ENCODE measurements around the gene CCDC157. TPM values are rescaled to one million over a fixed set of nuclear protein-coding genes. Genes with fewer than 3 reads are reported as not detected.
"Not testable (repeated sequence)": the region's sequence is repeated elsewhere in the genome, so short reads cannot be mapped to it uniquely, and the experiment has no call there.

Gene CCDC157
- total and polyA plus RNA-seq, 7 experiments from 2014 or later = 1.4 to 6.9 (median 2.3) TPM

GRCh38 chr22:30334646-30335045 is 22.2 kb upstream of the CCDC157 start:
- ChIA-PET CTCF (interaction anchor here (1.0 to 1.5 kb wide), 3 partner anchors 46 to 71 kb away, joined by 3 to 4 read pairs (median 3); no protein-coding TSS in a partner anchor), POLR2A (interaction anchor here (1.1 to 48.9 kb wide), 4 partner anchors 8 to 33 kb away, joined by 4 to 1265 read pairs (median 8); partner anchors contain the start of genes CASTOR1, CCDC157, SF3A1 and TBC1D10A)
- peaks cover 0 to 3% (median 0%) of the 10 kb centered on the region in 11 donors for H3K9me3 Mint-ChIP-seq
- no peaks in the 10 kb centered on the region for H3K9me3 ChIP-seq (ENCODE audit: control insufficient read depth in 2 of 3, low read length in 3 of 3)
- no peak overlapping the region for H3K4me3 ChIP-seq (ENCODE audit: low read length)
- H3K4me3 Mint-ChIP-seq = no peak overlapping the region
- H3K27ac Mint-ChIP-seq = peak overlapping the region in 6 of 9 donors; percentile 11 to 74 (median 27)
- ATAC-seq (no peak), DNase-seq (no peak)
- intact Hi-C loops (cut with micrococcal nuclease) = no loop called here
- peak overlapping the region; percentile 9 for H3K27ac ChIP-seq (ENCODE audit: low read depth, low read length)
- H3K27me3 Mint-ChIP-seq = no peaks in the 10 kb centered on the region
- H3K36me3 Mint-ChIP-seq = peaks cover 8 to 46% (median 25%) of the 10 kb centered on the region in 5 donors
- H3K27me3 ChIP-seq (ENCODE audit: control insufficient read depth in 2 of 2, insufficient read depth in 2 of 2, low read length in 2 of 2) = no peaks in the 10 kb centered on the region
- H3K4me1 ChIP-seq (ENCODE audit: control insufficient read depth in 2 of 2, insufficient read depth in 2 of 2, low read length in 2 of 2) = peaks cover 0 to 5% of the 10 kb centered on the region in 2 donors
- H3K4me1 Mint-ChIP-seq = peaks cover 0 to 37% (median 5%) of the 10 kb centered on the region in 7 donors
- peaks cover 40 to 83% (median 56%) of the 10 kb centered on the region in 3 experiments for H3K36me3 ChIP-seq (ENCODE audit: control insufficient read depth in 2 of 3, insufficient read depth in 3 of 3, low read length in 3 of 3)

GRCh38 chr22:30335236-30335635 is 21.6 kb upstream of the CCDC157 start:
- peaks cover 0 to 5% of the 10 kb centered on the region in 2 donors for H3K4me1 ChIP-seq (ENCODE audit: control insufficient read depth in 2 of 2, insufficient read depth in 2 of 2, low read length in 2 of 2)
- no peak overlapping the region for H3K4me3 Mint-ChIP-seq
- peak overlapping the region in 4 of 9 donors; percentile 22 to 74 (median 40) for H3K27ac Mint-ChIP-seq
- ATAC-seq (no peak), DNase-seq (no peak)
- peaks cover 8 to 50% (median 25%) of the 10 kb centered on the region in 5 donors for H3K36me3 Mint-ChIP-seq
- CTCF ChIA-PET = interaction anchor here (1.0 to 1.5 kb wide), 3 partner anchors 47 to 72 kb away, joined by 3 to 4 read pairs (median 3); no protein-coding TSS in a partner anchor
- peak overlapping the region; percentile 9 for H3K27ac ChIP-seq (ENCODE audit: low read depth, low read length)
- no peaks in the 10 kb centered on the region for H3K27me3 Mint-ChIP-seq
- POLR2A ChIA-PET = interaction anchor here (1.1 to 48.9 kb wide), 5 partner anchors 9 to 34 kb away, joined by 4 to 1265 read pairs (median 6); partner anchors contain the start of genes CASTOR1, CCDC157, SF3A1 and TBC1D10A
- peaks cover 0 to 3% (median 0%) of the 10 kb centered on the region in 11 donors for H3K9me3 Mint-ChIP-seq
- no peaks in the 10 kb centered on the region for H3K9me3 ChIP-seq (ENCODE audit: control insufficient read depth in 2 of 3, low read length in 3 of 3)
- peaks cover 44 to 89% (median 61%) of the 10 kb centered on the region in 3 experiments for H3K36me3 ChIP-seq (ENCODE audit: control insufficient read depth in 2 of 3, insufficient read depth in 3 of 3, low read length in 3 of 3)
- no peaks in the 10 kb centered on the region for H3K27me3 ChIP-seq (ENCODE audit: control insufficient read depth in 2 of 2, insufficient read depth in 2 of 2, low read length in 2 of 2)
- intact Hi-C loops (cut with micrococcal nuclease) = no loop called here
- H3K4me3 ChIP-seq (ENCODE audit: low read length) = no peak overlapping the region
- H3K4me1 Mint-ChIP-seq = peaks cover 0 to 37% (median 5%) of the 10 kb centered on the region in 7 donors

GRCh38 chr22:30336752-30337460 is 19.9 kb upstream of the CCDC157 start:
- POLR2A ChIA-PET = interaction anchor here (1.1 to 48.9 kb wide), 5 partner anchors 9 to 36 kb away, joined by 3 to 1265 read pairs (median 5); partner anchors contain the start of genes CASTOR1 and TBC1D10A
- no peak overlapping the region for H3K4me3 ChIP-seq (ENCODE audit: low read length)

GRCh38 chr22:30337461-30337778 is 19.4 kb upstream of the CCDC157 start:
- Histone ChIP-seq H3K4me3 (ENCODE audit: low read length) (no peak overlapping the region), H3K4me1 (ENCODE audit: control insufficient read depth in 2 of 2, insufficient read depth in 2 of 2, low read length in 2 of 2) (peaks cover 0 to 5% of the 10 kb centered on the region in 2 donors), H3K36me3 (ENCODE audit: control insufficient read depth in 2 of 3, insufficient read depth in 3 of 3, low read length in 3 of 3) (peaks cover 54 to 100% (median 80%) of the 10 kb centered on the region in 3 experiments), H3K27me3 (ENCODE audit: control insufficient read depth in 2 of 2, insufficient read depth in 2 of 2, low read length in 2 of 2) (no peaks in the 10 kb centered on the region), H3K9me3 (ENCODE audit: control insufficient read depth in 2 of 3, low read length in 3 of 3) (no peaks in the 10 kb centered on the region), H3K27ac (ENCODE audit: low read depth, low read length) (no peak overlapping the region)
- Mint-ChIP-seq H3K9me3 (peaks cover 0 to 3% (median 0%) of the 10 kb centered on the region in 11 donors), H3K27me3 (no peaks in the 10 kb centered on the region), H3K27ac (peak overlapping the region in 1 of 9 donors; percentile 10), H3K4me1 (peaks cover 0 to 33% (median 0%) of the 10 kb centered on the region in 7 donors), H3K36me3 (peaks cover 8 to 56% (median 23%) of the 10 kb centered on the region in 5 donors), H3K4me3 (no peak overlapping the region)
- intact Hi-C loops (cut with micrococcal nuclease) = no loop called here
- ATAC-seq (no peak), DNase-seq (no peak)
- POLR2A ChIA-PET = interaction anchor here (1.1 to 48.9 kb wide), 3 partner anchors 10 to 36 kb away, joined by 4 to 1265 read pairs (median 10); partner anchors contain the start of genes CASTOR1 and TBC1D10A
- CTCF ChIA-PET = interaction anchor here (0.7 kb wide), 1 partner anchor 233 kb away, joined by 3 read pairs; no protein-coding TSS in a partner anchor

More at GRCh38 chr22:30336752-30337460, 19.9 kb upstream of the CCDC157 start:
- peaks cover 0 to 37% (median 0%) of the 10 kb centered on the region in 7 donors for H3K4me1 Mint-ChIP-seq
- Histone ChIP-seq H3K36me3 (ENCODE audit: control insufficient read depth in 2 of 3, insufficient read depth in 3 of 3, low read length in 3 of 3) (peaks cover 49 to 99% (median 75%) of the 10 kb centered on the region in 3 experiments), H3K27ac (ENCODE audit: low read depth, low read length) (no peak overlapping the region), H3K27me3 (ENCODE audit: control insufficient read depth in 2 of 2, insufficient read depth in 2 of 2, low read length in 2 of 2) (no peaks in the 10 kb centered on the region), H3K4me1 (ENCODE audit: control insufficient read depth in 2 of 2, insufficient read depth in 2 of 2, low read length in 2 of 2) (peaks cover 0 to 5% of the 10 kb centered on the region in 2 donors), H3K9me3 (ENCODE audit: control insufficient read depth in 2 of 3, low read length in 3 of 3) (no peaks in the 10 kb centered on the region)
- no peak for DNase-seq
- H3K27ac Mint-ChIP-seq = peak overlapping the region in 4 of 9 donors; percentile 49 to 72 (median 62)
- no peak for ATAC-seq
- no peaks in the 10 kb centered on the region for H3K27me3 Mint-ChIP-seq
- no peak overlapping the region for H3K4me3 Mint-ChIP-seq
- intact Hi-C loops (cut with micrococcal nuclease) = no loop called here
- peaks cover 4 to 52% (median 20%) of the 10 kb centered on the region in 5 donors for H3K36me3 Mint-ChIP-seq
- peaks cover 0 to 3% (median 0%) of the 10 kb centered on the region in 11 donors for H3K9me3 Mint-ChIP-seq
- CTCF ChIA-PET = interaction anchor here (1.1 kb wide), 1 partner anchor 49 kb away, joined by 3 read pairs; no protein-coding TSS in a partner anchor

- H3K27ac Mint-ChIP-seq = peak overlapping the region in 2 of 9 donors; percentile 8 to 43
- H3K4me1 ChIP-seq (ENCODE audit: control insufficient read depth in 2 of 2, insufficient read depth in 2 of 2, low read length in 2 of 2); ATAC-seq; H3K27ac ChIP-seq (ENCODE audit: low read depth, low read length); H3K27me3 ChIP-seq (ENCODE audit: control insufficient read depth in 2 of 2, insufficient read depth in 2 of 2, low read length in 2 of 2); DNase-seq; H3K9me3 ChIP-seq (ENCODE audit: control insufficient read depth in 2 of 3, low read length in 3 of 3); H3K27me3 Mint-ChIP-seq; intact Hi-C loops (cut with micrococcal nuclease); H3K9me3 Mint-ChIP-seq; H3K4me3 Mint-ChIP-seq; H3K4me3 ChIP-seq (ENCODE audit: low read length): not testable (repeated sequence)
- H3K36me3 Mint-ChIP-seq = peaks cover 11 to 63% (median 26%) of the 10 kb centered on the region in 5 donors
- ChIA-PET POLR2A (interaction anchor here (0.7 to 48.9 kb wide), 3 partner anchors 17 to 105 kb away, joined by 3 to 1265 read pairs (median 3); partner anchors contain the start of gene CASTOR1), CTCF (interaction anchor here (0.6 to 0.7 kb wide), 2 partner anchors 150 to 234 kb away, joined by 3 read pairs; no protein-coding TSS in a partner anchor)
- peaks cover 0 to 27% (median 4%) of the 10 kb centered on the region in 7 donors for H3K4me1 Mint-ChIP-seq
- peaks cover 63 to 100% (median 86%) of the 10 kb centered on the region in 3 experiments for H3K36me3 ChIP-seq (ENCODE audit: control insufficient read depth in 2 of 3, insufficient read depth in 3 of 3, low read length in 3 of 3)
These were observed 18.5 kb upstream of the CCDC157 start for GRCh38 chr22:30338341-30338740.

GRCh38 chr22:30338802-30339201 is 18.0 kb upstream of the CCDC157 start:
- Mint-ChIP-seq H3K27me3 (no peaks in the 10 kb centered on the region), H3K4me3 (no peak overlapping the region), H3K9me3 (peaks cover 0 to 3% (median 0%) of the 10 kb centered on the region in 11 donors), H3K36me3 (peaks cover 13 to 66% (median 29%) of the 10 kb centered on the region in 5 donors), H3K4me1 (peaks cover 0 to 23% (median 4%) of the 10 kb centered on the region in 7 donors), H3K27ac (peak overlapping the region in 1 of 9 donors; percentile 66)
- peaks cover 0 to 4% of the 10 kb centered on the region in 2 donors for H3K4me1 ChIP-seq (ENCODE audit: control insufficient read depth in 2 of 2, insufficient read depth in 2 of 2, low read length in 2 of 2)
- peaks cover 67 to 100% (median 86%) of the 10 kb centered on the region in 3 experiments for H3K36me3 ChIP-seq (ENCODE audit: control insufficient read depth in 2 of 3, insufficient read depth in 3 of 3, low read length in 3 of 3)
- POLR2A ChIA-PET = interaction anchor here (1.3 to 48.9 kb wide), 2 partner anchors 16 to 38 kb away, joined by 3 to 1265 read pairs; partner anchors contain the start of gene CASTOR1
- no peaks in the 10 kb centered on the region for H3K9me3 ChIP-seq (ENCODE audit: control insufficient read depth in 2 of 3, low read length in 3 of 3)
- H3K27me3 ChIP-seq (ENCODE audit: control insufficient read depth in 2 of 2, insufficient read depth in 2 of 2, low read length in 2 of 2) = no peaks in the 10 kb centered on the region
- no peak for ATAC-seq
- CTCF ChIA-PET = interaction anchor here (0.6 kb wide), 1 partner anchor 150 kb away, joined by 3 read pairs; no protein-coding TSS in a partner anchor
- no peak for DNase-seq
- H3K4me3 ChIP-seq (ENCODE audit: low read length) = no peak overlapping the region
- intact Hi-C loops (cut with micrococcal nuclease) = no loop called here
- H3K27ac ChIP-seq (ENCODE audit: low read depth, low read length) = no peak overlapping the region

Data from naive thymus-derived CD4-positive, alpha-beta T cell (primary cell).